8988T (cell line): ENCODE measurements around the gene CST3.

Experiments
- DNase-seq: peaks from one replicate; pipeline ENCODE4 v3.0.0; 2011

CST3 gene

GRCh38 chr20:23595941-23596340 is 41.8 kb downstream of the CST3 start:
- no peak for DNase-seq

GRCh38 chr20:23588434-23589403 is 49.0 kb downstream of the CST3 start:
- DNase-seq: no peak

GRCh38 chr20:23587631-23588030 is 50.1 kb downstream of the CST3 start:
- no peak for DNase-seq

- DNase-seq: no peak
These were observed 50.8 kb downstream of the CST3 start for GRCh38 chr20:23586735-23587525.

- no peak for DNase-seq
These were observed 51.7 kb downstream of the CST3 start for GRCh38 chr20:23585808-23586734.

GRCh38 chr20:23585449-23585807 is 52.3 kb downstream of the CST3 start:
- no peak for DNase-seq

GRCh38 chr20:23584434-23585199 is 53.1 kb downstream of the CST3 start:
- no peak for DNase-seq
